IPS DF 6.9 (cell line): ENCODE data around the gene IL17B.

ENCODE experiments used
- DNase-seq: peaks from one replicate; pipeline ENCODE4 v3.0.0-alpha.2; 2013; ENCODE audit warnings: low read depth, low spot score
- H3K27ac ChIP-seq: one replicate; pipeline ENCODE4 v1.5.1; 2013; ENCODE audit warnings: low read length, control low read depth
- H3K27me3 ChIP-seq: 2 replicates; pipeline ENCODE4 v1.6.1; 2013; ENCODE audit warnings: mild to moderate bottlenecking, low read length; ENCODE audit not compliant: control insufficient read depth, insufficient read depth
- H3K36me3 ChIP-seq: 2 replicates; pipeline ENCODE4 v1.6.1; 2013; ENCODE audit warnings: low read length; ENCODE audit not compliant: control insufficient read depth, insufficient read depth
- H3K4me1 ChIP-seq: 2 replicates; pipeline ENCODE4 v1.6.1; 2013; ENCODE audit warnings: low read length; ENCODE audit not compliant: control insufficient read depth, insufficient read depth
- H3K4me3 ChIP-seq: 2 replicates; pipeline ENCODE4 v1.5.1; 2013; ENCODE audit warnings: mild to moderate bottlenecking, low read length
- H3K9me3 ChIP-seq: 2 replicates; pipeline ENCODE4 v1.6.1; 2013; ENCODE audit warnings: low read length, inconsistent platforms; ENCODE audit not compliant: control insufficient read depth, insufficient read depth
- WGBS: extraction: QIAGEN DNeasy Blood & Tissue Kit; methylation state at CpG from one replicate; pipeline ENCODE4 v1.1.7; 2013; ENCODE audit warnings: mixed read lengths, missing lambda C conversion rate; ENCODE audit not compliant: insufficient read length, insufficient coverage; 5-methylcytosine and 5-hydroxymethylcytosine counted together

The IL17B gene

DNA sequence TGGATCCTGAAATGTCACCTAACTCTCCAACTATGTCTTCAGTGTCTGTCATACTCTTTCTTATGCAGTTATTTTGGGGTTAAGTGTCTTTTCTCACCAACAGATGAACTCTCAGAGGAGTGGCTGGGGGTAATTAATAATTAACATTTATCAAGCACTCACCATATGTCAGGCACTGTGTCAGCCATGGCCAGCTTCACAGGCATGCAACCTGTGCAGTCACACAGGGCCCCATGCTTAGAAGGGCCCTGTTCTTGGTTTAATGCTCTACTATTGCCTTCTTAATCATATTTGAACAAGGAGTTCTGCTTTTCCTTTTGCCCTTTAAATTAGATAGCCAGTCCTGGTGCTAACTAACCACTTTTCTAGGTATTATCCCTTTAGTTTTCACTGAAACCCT, 37.2 kb downstream of the IL17B start:
- Histone ChIP-seq H3K36me3 (no peaks in the 10 kb centered on the region), H3K9me3 (no peaks in the 10 kb centered on the region), H3K4me1 (no peaks in the 10 kb centered on the region), H3K4me3 (no peak overlapping the region), H3K27me3 (no peaks in the 10 kb centered on the region), H3K27ac (no peak overlapping the region)
- DNase-seq: no peak

DNA sequence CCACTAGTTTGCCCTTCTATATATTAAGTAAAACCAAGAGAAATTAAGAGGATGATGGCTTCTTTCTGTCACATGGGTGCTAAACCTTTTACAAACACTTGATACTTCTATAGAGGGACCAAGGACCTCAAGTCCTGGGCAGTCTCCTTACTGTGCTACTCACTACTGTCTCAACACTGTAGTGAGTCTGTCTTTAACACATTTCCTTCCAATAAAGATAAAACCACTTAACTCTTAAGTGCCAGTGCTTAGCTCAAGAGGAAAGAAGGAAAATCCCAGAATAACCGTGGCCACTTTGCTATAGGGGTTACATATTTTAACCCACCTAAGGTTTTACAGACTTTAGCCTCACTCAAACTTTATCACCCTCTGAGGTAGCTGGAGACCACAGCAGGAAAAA, 38.2 kb downstream of the IL17B start:
- H3K36me3 ChIP-seq: no peaks in the 10 kb centered on the region
- H3K27ac ChIP-seq: no peak overlapping the region
- H3K27me3 ChIP-seq: no peaks in the 10 kb centered on the region
- H3K4me1 ChIP-seq: no peaks in the 10 kb centered on the region
- no peak for DNase-seq
- no CpG with 5 or more reads among the region's 1 CpG for WGBS
- no peaks in the 10 kb centered on the region for H3K9me3 ChIP-seq
- H3K4me3 ChIP-seq: no peak overlapping the region

DNA sequence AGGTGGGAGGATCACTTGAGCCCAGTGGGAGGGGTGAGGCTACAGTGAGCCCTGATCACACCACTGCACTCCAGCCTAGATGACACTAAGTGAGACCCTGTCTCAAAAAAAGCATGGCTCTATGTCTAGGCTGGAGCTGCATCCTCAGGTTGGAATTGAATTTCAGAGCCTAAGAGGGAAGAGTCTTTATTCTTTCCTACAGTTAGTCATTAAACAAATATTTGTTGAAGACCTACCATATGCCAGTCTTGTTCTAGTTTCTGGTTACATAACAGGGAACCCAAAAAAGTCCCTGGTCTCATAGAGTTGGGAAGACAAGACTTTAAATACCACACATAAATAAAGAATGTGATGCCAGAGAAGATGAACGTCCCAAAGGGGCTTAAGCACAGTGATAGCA, 40.7 kb downstream of the IL17B start:
- no peaks in the 10 kb centered on the region for H3K36me3 ChIP-seq
- no peaks in the 10 kb centered on the region for H3K9me3 ChIP-seq
- no peak overlapping the region for H3K4me3 ChIP-seq
- no CpG with 5 or more reads among the region's 1 CpG for WGBS
- no peaks in the 10 kb centered on the region for H3K27me3 ChIP-seq
- H3K27ac ChIP-seq: no peak overlapping the region
- no peaks in the 10 kb centered on the region for H3K4me1 ChIP-seq
- DNase-seq: no peak

DNA sequence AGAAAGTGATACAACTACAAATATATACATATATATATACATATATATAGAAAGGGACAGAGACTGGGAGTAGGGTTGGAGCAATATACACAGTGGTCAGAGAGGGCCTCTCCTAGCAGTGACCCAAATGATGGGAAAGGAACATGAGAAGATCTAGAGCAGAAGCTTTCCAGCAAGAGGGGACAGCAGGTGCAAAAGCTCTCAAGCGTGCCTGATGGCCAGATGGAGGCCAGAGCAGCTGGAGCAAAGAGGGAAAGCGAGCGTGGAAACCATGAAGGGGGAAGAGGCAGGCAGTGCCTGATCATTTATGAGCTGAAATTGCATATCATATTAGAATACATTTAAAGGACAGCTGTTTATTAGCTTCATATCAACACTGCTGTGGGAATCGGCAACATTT, 41.4 kb downstream of the IL17B start:
- Histone ChIP-seq H3K27me3 (no peaks in the 10 kb centered on the region), H3K36me3 (no peaks in the 10 kb centered on the region), H3K9me3 (no peaks in the 10 kb centered on the region), H3K4me1 (no peaks in the 10 kb centered on the region), H3K27ac (no peak overlapping the region), H3K4me3 (no peak overlapping the region)
- no CpG with 5 or more reads among the region's 4 CpGs for WGBS
- no peak for DNase-seq

DNA sequence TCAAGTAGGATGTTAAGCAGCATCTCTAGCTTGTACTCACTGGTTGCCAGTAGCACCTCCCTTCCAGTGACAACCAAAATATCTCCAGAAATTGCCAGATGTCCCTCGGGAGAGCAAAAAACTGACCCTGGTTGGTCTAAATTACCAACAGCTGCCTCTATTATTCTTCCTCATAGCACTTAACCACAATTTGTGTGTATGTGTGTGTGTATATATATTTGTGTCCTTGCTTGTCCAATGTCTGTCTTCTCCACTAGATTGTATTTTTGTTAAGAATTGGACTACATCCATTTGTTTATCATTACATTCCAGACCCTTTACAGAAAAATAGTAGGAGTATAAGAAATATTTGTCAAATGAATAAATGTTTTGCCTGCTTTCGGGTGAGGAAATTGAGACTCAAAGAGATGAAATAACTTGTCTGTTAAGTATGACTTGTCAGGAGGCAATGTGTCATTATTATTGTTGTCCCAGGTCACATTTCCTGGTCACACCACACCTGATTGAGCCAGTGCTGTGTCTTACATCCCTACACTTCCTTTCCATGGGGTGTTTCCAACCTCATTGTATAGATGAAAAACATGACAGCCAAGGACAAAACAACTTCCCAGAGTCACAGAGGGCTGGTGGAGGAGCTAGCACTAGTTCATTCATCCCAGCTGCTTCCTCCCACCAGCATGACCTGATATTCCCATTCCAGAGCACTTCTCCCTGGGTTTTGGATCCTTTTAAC, 45.2 kb downstream of the IL17B start:
- no CpG with 5 or more reads among the region's 2 CpGs for WGBS
- Histone ChIP-seq H3K27me3 (no peaks in the 10 kb centered on the region), H3K27ac (no peak overlapping the region), H3K36me3 (no peaks in the 10 kb centered on the region), H3K4me1 (no peaks in the 10 kb centered on the region), H3K9me3 (no peaks in the 10 kb centered on the region), H3K4me3 (no peak overlapping the region)
- DNase-seq: no peak

DNA sequence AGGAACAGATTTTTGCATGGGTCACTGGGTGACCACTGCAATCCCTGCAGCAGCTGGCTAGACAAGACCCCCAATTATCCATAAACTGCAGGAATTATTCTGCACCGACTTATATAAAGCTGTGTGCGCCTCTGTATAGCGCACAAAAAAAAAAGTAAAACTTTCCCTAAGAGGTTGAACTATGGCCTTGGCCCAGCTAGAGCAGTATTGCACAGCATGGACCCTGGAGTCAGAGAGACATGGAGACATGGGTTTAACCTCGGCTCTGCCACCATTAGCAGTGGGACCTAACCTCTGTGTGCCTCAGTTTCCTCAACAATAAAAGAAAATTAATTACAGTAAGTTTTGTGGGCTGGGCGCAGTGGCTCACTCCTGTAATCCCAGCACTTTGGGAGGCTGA, 50.9 kb downstream of the IL17B start:
- H3K9me3 ChIP-seq: no peaks in the 10 kb centered on the region
- no peak overlapping the region for H3K4me3 ChIP-seq
- no peaks in the 10 kb centered on the region for H3K27me3 ChIP-seq
- no peaks in the 10 kb centered on the region for H3K4me1 ChIP-seq
- H3K27ac ChIP-seq: no peak overlapping the region
- DNase-seq: no peak
- no peaks in the 10 kb centered on the region for H3K36me3 ChIP-seq
- no CpG with 5 or more reads among the region's 5 CpGs for WGBS

DNA sequence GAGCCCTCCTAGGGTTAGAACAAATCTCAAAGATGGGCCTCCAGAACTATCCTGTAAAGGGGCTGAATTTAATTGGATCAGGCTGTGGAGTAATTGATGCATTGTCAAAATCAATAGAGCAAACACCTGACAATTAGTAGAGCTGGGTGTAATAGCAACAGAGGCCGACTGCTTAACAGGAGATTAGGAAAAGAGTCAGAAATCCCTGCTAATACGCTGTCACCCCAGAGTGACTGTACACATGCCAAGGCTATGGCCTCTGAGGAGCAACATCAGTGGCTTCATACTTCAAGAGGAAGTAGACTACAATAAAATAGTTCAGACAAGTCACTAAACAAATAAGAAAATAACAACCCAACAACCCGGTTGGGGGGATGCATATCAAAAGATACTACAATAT, 52.5 kb downstream of the IL17B start:
- no peak for DNase-seq
- WGBS: no CpG with 5 or more reads among the region's 3 CpGs
- no peaks in the 10 kb centered on the region for H3K4me1 ChIP-seq
- H3K36me3 ChIP-seq: no peaks in the 10 kb centered on the region
- H3K9me3 ChIP-seq: no peaks in the 10 kb centered on the region
- H3K27ac ChIP-seq: no peak overlapping the region
- no peaks in the 10 kb centered on the region for H3K27me3 ChIP-seq
- H3K4me3 ChIP-seq: no peak overlapping the region

DNA sequence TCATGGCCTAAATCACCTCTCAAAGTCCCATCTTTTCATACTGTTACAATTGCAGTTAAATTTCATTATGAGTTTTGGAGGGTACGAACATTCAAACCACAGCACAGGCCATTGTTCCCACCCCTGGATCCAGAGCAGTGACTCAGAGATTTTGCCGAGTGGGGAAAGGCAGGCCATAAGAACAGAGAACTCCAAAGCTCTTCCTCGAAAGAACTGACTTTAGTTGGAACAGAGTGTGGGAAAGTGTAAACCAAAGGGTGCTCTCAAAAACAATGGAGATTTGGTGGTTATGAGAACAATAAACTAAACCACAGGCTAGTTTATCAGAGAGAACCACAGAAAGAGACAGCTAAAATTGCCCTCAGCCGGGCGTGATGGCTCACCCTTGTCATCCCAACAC, 53.2 kb downstream of the IL17B start:
- Histone ChIP-seq H3K27ac (no peak overlapping the region), H3K4me3 (no peak overlapping the region), H3K4me1 (no peaks in the 10 kb centered on the region), H3K9me3 (no peaks in the 10 kb centered on the region), H3K36me3 (no peaks in the 10 kb centered on the region), H3K27me3 (no peaks in the 10 kb centered on the region)
- WGBS: no CpG with 5 or more reads among the region's 5 CpGs
- DNase-seq: no peak

DNA sequence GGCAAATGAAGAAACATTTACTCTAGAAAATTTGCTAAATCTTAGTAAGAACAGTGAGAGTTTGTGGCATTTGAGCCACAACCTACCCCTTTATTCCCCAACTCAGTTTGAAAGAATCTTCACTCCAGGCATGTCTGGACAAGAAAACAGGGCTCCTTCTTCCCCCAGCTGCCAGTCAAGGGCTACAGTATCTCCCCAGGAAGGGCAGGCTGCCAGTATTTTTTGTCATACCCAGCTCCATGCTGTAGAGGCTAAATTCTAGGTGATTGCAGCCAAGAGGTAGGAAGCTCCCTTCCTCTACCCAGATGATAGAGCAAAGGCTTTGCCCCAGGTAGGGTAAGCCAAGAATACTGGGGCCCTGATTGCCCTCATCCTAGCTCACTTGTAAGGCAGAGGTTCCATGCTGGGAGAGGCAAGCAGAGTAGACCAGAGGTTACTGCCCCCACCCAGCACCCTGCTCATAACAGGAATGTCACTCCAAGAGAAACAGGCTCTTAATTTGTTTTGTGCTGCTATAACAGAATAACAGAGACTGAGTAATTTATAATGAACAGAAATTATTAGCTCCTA, 53.8 kb downstream of the IL17B start:
- Histone ChIP-seq H3K27me3 (no peaks in the 10 kb centered on the region), H3K4me1 (no peaks in the 10 kb centered on the region), H3K36me3 (no peaks in the 10 kb centered on the region), H3K4me3 (no peak overlapping the region), H3K27ac (no peak overlapping the region), H3K9me3 (no peaks in the 10 kb centered on the region)
- DNase-seq: no peak

DNA sequence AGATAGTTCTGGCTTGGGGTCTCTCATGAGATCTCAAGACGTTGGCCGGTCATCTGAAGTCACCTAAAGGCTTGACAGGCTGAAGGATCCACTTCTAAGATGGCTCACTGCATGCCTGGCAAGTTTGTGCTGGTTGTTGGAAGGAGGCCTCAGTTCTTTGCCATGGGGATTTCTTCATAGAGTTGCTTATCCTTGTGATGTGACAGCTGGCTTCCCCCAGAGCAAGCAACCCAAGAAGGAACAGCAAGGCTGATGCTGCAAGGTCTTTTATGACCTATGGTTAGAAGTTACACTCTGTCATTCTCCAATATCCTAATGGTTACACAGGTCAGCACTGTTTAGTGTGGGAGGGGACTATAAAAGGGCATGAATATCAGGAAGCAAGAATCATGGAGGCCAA, 54.5 kb downstream of the IL17B start:
- Histone ChIP-seq H3K4me3 (no peak overlapping the region), H3K27me3 (no peaks in the 10 kb centered on the region), H3K27ac (no peak overlapping the region), H3K4me1 (no peaks in the 10 kb centered on the region), H3K36me3 (no peaks in the 10 kb centered on the region), H3K9me3 (no peaks in the 10 kb centered on the region)
- no CpG with 5 or more reads among the region's 2 CpGs for WGBS
- no peak for DNase-seq
